HG03060 (cell line): ENCODE results near the gene KASH5.
"Not testable (repeated sequence)": the region's sequence is repeated elsewhere in the genome, so short reads cannot be mapped to it uniquely, and the experiment has no call there.

Source experiments
- ATAC-seq: cut with Tn5 transposase; IDR thresholded peaks from one replicate; pipeline ENCODE4 v1.9.1; 2021; ENCODE audit warnings: low read depth, moderate number of reproducible peaks; ENCODE audit not compliant: unreplicated experiment

KASH5 gene

GRCh38 chr19:49361438-49362047 is 26.5 kb upstream of the KASH5 start:
- no peak for ATAC-seq

GRCh38 chr19:49362048-49362928 is 25.8 kb upstream of the KASH5 start, which contains the start of gene TEAD2:
Gene TEAD2 (minus strand): TSS chr19:49362416. CDS start chr19:49360075, 2,341 bp downstream.
- no peak for ATAC-seq

GRCh38 chr19:49362929-49363267 is 25.2 kb upstream of the KASH5 start:
- no peak for ATAC-seq

DNA sequence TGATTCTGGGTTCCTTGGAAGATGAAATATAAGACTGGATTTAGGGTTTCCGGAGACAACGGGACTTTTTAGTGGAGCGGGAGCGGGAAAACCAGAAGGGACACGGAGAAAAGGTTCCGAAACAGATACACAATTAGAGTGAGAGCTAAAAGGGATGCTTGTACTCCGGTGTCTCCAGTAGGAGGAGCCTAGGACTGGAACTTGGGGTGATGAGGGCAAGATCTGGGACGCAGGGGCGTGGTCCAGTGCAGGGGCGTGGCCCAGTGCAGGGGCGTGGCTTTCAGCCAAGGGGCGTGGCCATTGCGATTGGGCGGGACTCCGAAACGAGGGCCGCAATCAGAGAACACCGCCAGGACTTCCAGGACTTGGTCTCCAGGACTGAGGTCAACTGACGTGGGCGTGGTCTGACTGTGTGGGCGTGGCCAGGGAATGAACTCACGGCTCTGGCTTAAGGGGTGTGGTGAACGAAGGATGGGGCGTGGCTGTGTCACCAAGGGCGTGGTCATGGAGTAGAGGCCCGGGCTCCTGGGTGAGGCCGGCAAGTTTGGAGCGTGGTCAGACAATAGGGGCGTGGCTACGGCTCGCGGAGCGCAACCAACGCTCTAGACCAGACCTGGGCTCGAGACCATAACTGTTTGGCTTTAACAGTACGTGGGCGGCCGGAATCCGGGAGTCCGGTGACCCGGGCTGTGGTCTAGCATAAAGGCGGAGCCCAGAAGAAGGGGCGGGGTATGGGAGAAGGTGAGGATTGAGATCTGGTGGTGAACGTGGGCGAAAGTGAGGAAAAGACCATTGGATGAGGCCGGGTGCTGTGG is 24.6 kb upstream of the KASH5 start, which contains the start of gene DKKL1:
Gene DKKL1 (plus strand): TSS at position 610 of the 815 bp plus-strand sequence. CDS start 122 bp downstream, at position 732.
- ATAC-seq, result peak; percentile 65

- ATAC-seq, result no peak
These were observed 23.8 kb upstream of the KASH5 start for GRCh38 chr19:49364083-49364737.

DNA sequence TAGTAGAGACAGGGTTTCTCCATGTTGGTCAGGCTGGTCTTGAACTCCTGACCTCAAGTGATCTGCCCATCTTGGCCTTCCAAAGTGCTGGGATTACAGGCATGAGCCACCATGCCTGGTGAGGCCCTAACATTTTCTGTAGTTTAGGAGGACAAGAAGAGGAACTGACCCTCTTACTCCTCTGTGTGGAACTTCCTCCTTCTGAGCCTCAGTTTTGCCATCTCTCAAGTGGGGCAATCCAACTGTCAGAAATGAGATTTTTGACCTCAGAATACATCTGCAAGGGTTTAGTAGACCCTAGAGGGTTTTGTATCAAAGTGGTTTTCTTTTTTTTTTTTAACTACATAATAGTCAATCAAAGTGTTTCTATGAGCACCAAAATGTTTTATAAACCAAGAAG is 21.9 kb upstream of the KASH5 start:
- no peak for ATAC-seq

- ATAC-seq, result no peak
These were observed 19.2 kb upstream of the KASH5 start for GRCh38 chr19:49368711-49369358.

- no peak for ATAC-seq
These were observed 16.9 kb upstream of the KASH5 start for GRCh38 chr19:49371184-49371583.

- not testable (repeated sequence) for ATAC-seq
These were observed 14.9 kb upstream of the KASH5 start for GRCh38 chr19:49373174-49373573.

- no peak for ATAC-seq
These were observed 13.2 kb upstream of the KASH5 start for GRCh38 chr19:49374665-49375434.

DNA sequence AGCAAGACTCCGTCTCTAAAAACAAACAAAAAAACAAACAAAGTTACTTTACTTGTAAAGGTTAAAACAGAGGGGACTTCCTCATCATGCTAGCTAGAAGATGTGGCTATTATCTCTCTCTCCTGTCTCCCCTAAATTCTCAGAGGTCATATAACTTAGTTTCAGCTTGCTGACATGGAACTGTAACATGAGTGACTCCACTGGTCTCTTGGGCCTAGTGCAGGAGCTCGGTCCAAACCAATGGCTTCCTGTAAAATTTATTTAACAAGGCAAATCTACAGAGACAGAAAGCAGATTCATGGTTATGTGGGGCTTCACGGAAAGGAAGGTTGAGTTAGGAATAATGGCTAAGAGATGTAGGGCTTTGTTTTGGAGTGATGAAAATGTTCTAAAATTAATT is 9.5 kb upstream of the KASH5 start:
- no peak for ATAC-seq

DNA sequence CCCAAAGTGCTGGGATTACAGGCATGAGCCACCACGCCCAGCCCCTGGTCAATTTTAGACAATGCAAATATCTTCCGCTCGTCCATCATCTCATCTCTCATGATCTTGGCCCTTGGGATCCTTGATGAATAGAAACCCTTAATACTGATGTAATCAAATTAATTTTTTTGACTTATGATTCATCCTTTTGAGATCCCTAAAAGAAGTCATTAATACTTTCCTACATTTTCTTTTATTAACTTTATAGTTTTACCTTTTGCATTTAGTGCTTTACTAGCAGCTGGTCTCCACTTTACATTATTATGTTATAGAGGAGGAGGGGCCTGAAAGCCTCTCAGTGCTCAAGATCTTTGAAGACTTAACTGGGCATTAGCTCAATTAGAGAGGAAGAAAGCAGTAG is 7.7 kb upstream of the KASH5 start:
- ATAC-seq, result no peak

DNA sequence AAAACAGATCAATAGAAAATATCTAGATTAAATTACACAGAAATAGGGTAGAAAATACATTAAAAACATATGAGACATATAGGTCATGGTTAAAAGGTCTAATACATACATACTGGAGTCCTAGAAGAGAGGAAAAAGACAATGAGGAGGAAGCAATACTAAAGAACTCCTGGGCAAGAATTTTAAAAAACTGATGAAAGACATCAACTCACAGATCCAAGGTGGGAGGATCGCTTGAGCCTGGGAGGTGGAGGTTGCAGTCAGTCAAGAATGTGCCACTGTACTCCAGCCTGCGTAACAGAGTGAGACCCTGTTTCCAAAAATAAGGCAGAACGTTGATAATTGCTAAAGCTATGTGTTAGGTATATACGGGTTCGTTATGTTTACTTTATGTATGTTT is 5.4 kb upstream of the KASH5 start:
- no peak for ATAC-seq

GRCh38 chr19:49383599-49383998 is 4.5 kb upstream of the KASH5 start:
- no peak for ATAC-seq

- no peak for ATAC-seq
These were observed 1.4 kb downstream of the KASH5 start for GRCh38 chr19:49389406-49389805.

DNA sequence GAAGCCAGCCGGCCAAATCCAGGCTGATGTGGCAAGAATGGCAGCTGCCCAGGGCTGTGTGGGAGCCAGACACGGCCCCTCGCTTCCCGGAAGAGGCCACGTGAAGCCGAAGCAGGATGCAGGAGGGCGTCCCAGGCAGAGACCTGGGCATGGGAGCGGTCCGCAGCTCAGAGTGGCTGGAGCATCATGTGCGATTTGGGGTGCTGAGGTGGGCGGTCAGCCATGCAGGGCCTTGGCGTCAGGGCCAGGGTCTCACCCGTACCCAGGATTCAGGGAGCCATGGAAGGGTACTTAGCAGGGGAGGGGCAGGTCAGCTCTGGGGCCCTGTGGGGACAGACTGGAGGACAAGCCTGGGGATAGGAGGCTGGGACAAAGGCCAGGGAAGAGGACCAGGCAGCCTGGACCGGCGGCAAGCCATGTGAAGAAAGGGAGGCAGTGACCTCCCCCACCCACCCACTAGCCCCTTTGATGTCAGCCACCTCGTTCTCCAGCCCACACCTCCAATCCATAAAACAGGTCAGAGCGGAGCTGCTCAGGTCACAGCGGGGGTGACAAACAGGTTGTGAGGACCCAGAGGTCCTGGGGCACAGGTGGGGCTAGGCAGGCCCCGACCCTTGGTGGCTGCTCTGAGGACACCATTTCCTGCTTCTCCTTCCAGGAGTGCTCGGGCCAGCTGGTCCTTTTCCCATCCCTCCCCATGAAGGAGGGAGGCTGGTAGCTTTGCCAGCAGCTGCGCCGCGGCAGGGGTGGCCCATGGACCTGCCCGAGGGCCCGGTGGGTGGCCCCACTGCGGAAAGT is 2.3 kb downstream of the KASH5 start:
- no peak for ATAC-seq

GRCh38 chr19:49390929-49391359 is 2.9 kb downstream of the KASH5 start:
- no peak for ATAC-seq

DNA sequence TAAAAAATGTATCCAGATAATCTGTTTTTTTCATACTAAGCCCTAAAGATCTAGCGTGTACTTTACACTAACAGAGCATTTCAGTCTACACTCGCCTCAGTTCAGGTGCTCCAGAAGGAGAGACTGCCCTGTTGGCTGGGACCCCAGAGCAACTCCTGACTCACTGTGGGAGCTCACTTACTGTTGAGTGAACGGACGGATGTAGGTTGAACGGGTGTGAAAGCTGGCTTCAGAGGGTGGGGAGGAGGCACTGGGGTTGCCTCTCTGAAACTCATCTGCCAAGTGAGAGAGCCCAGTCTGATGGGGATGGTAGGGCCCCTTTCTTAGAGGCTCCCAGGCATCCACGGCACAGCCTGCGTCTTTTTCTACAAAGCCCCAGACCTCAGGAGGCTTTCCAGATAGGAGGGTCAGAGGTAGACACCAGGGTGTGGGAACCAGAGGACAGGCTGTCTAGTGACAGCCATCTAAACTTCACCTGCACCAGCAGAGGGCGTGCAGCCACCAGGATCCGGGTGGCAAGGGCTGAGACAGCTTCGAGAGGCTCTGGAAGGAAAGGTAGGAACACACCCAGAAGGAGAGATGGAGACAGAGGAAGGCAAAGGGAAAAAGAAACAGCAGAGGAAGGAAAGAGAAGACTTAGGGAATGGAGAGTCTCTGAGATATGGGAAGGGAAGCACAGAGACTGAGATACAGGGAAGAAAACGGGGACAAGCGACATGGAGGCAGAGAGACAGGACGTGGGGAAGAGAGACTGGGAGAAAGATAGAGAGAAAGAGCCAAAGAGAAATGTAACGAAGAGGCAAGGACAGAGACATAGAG is 3.7 kb downstream of the KASH5 start:
- ATAC-seq, result no peak
